BJ (cell line): ENCODE measurements around the gene IKZF3. TPM values are rescaled to one million over a fixed set of nuclear protein-coding genes. Genes with fewer than 3 reads are reported as not detected.

Experiments
- CTCF ChIA-PET: fragments of 350-600 bp; formaldehyde crosslinking; extraction: SDS; loops from one replicate; lab custom pipeline; 2021; ENCODE audit warnings: antibody characterized with exemption, inconsistent platforms; lab: Yijun Ruan, JAX
- POLR2A ChIA-PET: fragments of 300-600 bp; sonication (Branson Sonifier 250); formaldehyde crosslinking; extraction: SDS; loops from one replicate; lab custom pipeline; 2021; ENCODE audit warnings: antibody characterized with exemption; lab: Charles Lee
- DNase-seq: peaks from one replicate; pipeline ENCODE4 v3.0.0-alpha.2; 2011; ENCODE audit warnings: low read depth
- H3K27me3 ChIP-seq: 2 replicates; pipeline ENCODE4 v1.6.0; 2011; ENCODE audit warnings: low read length; ENCODE audit not compliant: control insufficient read depth, insufficient read depth
- H3K36me3 ChIP-seq: 2 replicates; pipeline ENCODE4 v1.5.1; 2011; ENCODE audit warnings: low read length; ENCODE audit not compliant: control insufficient read depth, insufficient read depth
- H3K4me3 ChIP-seq: 2 replicates; pipeline ENCODE4 v1.5.1; 2011; ENCODE audit warnings: low read depth, mild to moderate bottlenecking, control low read depth, low read length
- polyA plus RNA-seq: library from polyadenylated mRNA; depleted of rRNA; stranded (reverse); fragments of >200 nt; gene quantifications from 2 replicates; pipeline ENCODE4 v1.2.3, GENCODE V29; 2011
- TF ChIP-seq, protein P1 (sequence below): IDR thresholded peaks from 2 replicates; pipeline ENCODE4 v1.5.1; 2011; ENCODE audit warnings: low read depth, mild to moderate bottlenecking, control low read depth, inconsistent platforms, low read length, moderate library complexity; ENCODE audit not compliant: insufficient read depth

IKZF3 gene
- polyA plus RNA-seq, 1 experiment, result not detected

DNA sequence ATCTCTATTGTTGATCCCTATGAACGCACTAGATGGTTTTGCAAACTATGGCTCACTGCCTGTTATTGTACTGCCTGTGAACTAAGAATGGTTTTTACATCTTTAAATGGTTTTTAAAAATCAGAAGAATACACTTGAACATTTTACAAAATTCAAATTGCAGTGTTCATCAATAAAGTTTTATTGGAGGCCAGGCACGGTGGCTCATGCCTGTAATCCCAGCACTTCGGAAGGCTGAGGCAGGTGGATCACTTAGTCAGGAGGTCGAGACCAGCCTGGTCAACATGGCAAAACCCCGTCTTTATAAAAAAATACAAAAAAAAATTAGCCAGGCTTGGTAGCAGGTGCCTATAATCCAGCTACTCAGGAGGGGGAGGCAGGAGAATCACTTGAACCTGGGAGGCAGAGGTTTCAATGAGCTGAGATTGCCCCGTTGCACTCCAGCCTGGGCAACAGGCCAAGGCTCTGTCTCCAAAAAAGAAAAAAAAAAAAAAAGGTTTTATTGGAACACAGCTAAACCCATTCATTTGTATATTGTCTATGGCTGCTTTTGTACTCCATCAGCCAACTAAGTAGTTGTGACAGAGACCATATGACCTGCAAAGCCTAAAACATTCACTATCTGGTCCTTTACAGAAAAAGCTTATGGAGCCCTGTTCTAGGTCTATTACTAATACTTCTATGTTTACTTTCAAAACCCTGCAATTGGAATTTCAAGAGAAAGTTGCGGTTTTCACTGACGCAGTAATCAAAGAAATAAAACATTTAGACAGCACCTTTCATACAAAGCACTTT is 18.9 kb downstream of the IKZF3 start:
- ChIA-PET CTCF (interaction anchor here (0.6 kb wide), 2 partner anchors 81 to 213 kb away, joined by 3 read pairs; no protein-coding TSS in a partner anchor), POLR2A (no interaction called here)
- Histone ChIP-seq H3K27me3 (peaks cover 8% of the 10 kb centered on the region), H3K4me3 (no peak overlapping the region), H3K36me3 (no peaks in the 10 kb centered on the region)
- DNase-seq, result no peak
- TF ChIP-seq, protein P1, sequence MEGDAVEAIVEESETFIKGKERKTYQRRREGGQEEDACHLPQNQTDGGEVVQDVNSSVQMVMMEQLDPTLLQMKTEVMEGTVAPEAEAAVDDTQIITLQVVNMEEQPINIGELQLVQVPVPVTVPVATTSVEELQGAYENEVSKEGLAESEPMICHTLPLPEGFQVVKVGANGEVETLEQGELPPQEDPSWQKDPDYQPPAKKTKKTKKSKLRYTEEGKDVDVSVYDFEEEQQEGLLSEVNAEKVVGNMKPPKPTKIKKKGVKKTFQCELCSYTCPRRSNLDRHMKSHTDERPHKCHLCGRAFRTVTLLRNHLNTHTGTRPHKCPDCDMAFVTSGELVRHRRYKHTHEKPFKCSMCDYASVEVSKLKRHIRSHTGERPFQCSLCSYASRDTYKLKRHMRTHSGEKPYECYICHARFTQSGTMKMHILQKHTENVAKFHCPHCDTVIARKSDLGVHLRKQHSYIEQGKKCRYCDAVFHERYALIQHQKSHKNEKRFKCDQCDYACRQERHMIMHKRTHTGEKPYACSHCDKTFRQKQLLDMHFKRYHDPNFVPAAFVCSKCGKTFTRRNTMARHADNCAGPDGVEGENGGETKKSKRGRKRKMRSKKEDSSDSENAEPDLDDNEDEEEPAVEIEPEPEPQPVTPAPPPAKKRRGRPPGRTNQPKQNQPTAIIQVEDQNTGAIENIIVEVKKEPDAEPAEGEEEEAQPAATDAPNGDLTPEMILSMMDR, result no peak

GRCh38 chr17:39841134-39841683 is 22.9 kb downstream of the IKZF3 start:
- TF ChIP-seq, protein P1, result no peak
- DNase-seq, result no peak
- CTCF ChIA-PET, result no interaction called here
- Histone ChIP-seq H3K4me3 (no peak overlapping the region), H3K36me3 (no peaks in the 10 kb centered on the region), H3K27me3 (peaks cover 8% of the 10 kb centered on the region)
- POLR2A ChIA-PET, result no interaction called here

DNA sequence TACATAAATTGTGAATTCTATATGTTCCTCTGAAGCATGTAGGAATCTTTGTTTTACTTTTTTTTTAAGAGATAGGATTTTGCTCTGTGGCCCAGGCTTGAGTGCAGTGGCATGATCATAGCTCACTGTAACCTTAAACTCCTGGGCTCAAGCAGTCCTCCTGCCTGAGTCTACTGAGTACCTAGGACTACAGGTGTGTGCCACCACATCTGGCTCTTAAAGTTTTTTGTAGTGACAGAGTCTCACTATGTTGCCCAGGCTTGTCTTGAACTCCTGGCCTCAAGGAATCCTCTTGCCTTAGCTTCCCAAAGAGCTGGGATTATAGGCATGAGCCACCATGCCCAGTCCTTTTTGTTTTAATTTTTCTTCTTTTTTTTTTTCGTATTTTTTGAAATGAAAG is 25.3 kb downstream of the IKZF3 start:
- Histone ChIP-seq H3K27me3 (peaks cover 8% of the 10 kb centered on the region), H3K4me3 (no peak overlapping the region), H3K36me3 (no peaks in the 10 kb centered on the region)
- POLR2A ChIA-PET, result no interaction called here
- DNase-seq, result no peak
- CTCF ChIA-PET, result interaction anchor here (1.5 kb wide), 1 partner anchor 24 kb away, joined by 3 read pairs; no protein-coding TSS in a partner anchor
- TF ChIP-seq, protein P1, result no peak

DNA sequence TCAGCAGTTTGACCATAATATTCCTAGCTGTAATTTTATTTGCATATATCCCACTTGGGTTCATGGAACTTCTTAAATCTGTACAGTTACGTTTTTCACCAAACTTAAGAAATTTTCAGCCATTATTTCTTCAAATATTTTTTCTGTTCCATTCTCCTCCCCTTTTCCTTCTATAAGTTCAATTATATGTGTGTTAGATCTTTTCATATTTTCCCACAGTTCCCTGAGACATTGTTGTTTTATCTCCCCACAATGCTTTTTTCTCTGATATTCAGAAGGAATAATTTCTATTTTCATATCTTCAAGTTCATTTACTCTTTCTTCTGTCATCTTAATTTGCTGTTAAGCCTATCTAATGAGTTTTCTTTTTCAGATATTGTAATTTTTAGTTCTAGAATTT is 26.1 kb downstream of the IKZF3 start:
- CTCF ChIA-PET, result no interaction called here
- peaks cover 6% of the 10 kb centered on the region for H3K27me3 ChIP-seq
- TF ChIP-seq, protein P1, result no peak
- DNase-seq, result no peak
- H3K4me3 ChIP-seq, result no peak overlapping the region
- H3K36me3 ChIP-seq, result no peaks in the 10 kb centered on the region
- POLR2A ChIA-PET, result no interaction called here

GRCh38 chr17:39836117-39836516 is 28.0 kb downstream of the IKZF3 start:
- H3K27me3 ChIP-seq, result peaks cover 6% of the 10 kb centered on the region
- ChIA-PET CTCF (interaction anchor here (1.2 kb wide), 1 partner anchor 46 kb away, joined by 3 read pairs; no protein-coding TSS in a partner anchor), POLR2A (no interaction called here)
- no peaks in the 10 kb centered on the region for H3K36me3 ChIP-seq
- DNase-seq, result no peak
- TF ChIP-seq, protein P1, result no peak
- no peak overlapping the region for H3K4me3 ChIP-seq
